ENCODE data around the gene DIAPH2. TPM values are rescaled to one million over a fixed set of nuclear protein-coding genes. Genes with fewer than 3 reads are reported as not detected.
A peak's percentile ranks its signal among the peaks of the same experiment; 100 is the strongest.

Gene DIAPH2
- total RNA-seq, 2 donors from 2014 or later, result 7.1 to 9.0 TPM

GRCh38 chrX:96906741-96907140 is 222.1 kb downstream of the DIAPH2 start:
- no peaks in the 10 kb centered on the region for H3K4me1 Mint-ChIP-seq
- H3K4me3 Mint-ChIP-seq, result no peak overlapping the region
- H3K9me3 Mint-ChIP-seq, result no peaks in the 10 kb centered on the region
- H3K27ac Mint-ChIP-seq, result peak overlapping the region; percentile 15
- no peak for ATAC-seq (replicated peaks)
- H3K36me3 Mint-ChIP-seq (ENCODE audit: low read depth), result no peaks in the 10 kb centered on the region
- no peaks in the 10 kb centered on the region for H3K27me3 Mint-ChIP-seq

DNA sequence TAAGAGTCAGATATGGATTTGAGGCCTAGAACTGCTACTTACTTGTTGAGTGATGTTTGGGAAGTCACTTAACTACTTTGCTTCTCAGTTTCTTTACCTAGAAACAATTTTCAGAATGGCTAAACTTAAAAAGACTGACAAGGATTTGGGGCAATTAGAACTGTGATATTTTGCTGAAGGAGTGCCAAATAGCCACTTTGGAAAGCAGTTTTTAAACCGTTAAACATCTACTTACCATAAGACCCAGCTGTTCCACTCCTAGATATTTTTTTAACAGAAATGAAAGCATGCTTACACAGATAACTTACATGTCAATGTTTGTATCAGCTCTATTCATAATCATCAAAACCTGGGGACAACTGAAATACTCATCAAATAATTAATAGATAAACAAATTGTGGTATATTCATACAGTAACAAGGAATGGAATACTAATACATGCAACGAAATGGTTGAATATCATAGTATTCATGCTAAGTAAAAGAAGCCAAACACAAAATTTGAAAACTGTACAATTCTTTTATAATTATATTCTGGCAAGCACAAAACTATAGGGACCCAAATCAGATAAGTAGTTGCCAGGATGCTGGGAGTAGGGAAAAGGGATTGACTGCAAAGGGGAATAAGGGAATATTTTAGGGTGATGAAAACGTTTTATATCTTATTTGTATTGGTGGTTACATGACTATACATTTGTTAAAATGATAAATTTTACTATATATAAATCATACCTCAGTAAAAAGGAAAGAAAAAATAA is 223.1 kb downstream of the DIAPH2 start:
- no peak for ATAC-seq (replicated peaks)
- Mint-ChIP-seq H3K27ac (no peak overlapping the region), H3K9me3 (no peaks in the 10 kb centered on the region), H3K4me1 (no peaks in the 10 kb centered on the region), H3K4me3 (no peak overlapping the region), H3K36me3 (ENCODE audit: low read depth) (no peaks in the 10 kb centered on the region), H3K27me3 (no peaks in the 10 kb centered on the region)

DNA sequence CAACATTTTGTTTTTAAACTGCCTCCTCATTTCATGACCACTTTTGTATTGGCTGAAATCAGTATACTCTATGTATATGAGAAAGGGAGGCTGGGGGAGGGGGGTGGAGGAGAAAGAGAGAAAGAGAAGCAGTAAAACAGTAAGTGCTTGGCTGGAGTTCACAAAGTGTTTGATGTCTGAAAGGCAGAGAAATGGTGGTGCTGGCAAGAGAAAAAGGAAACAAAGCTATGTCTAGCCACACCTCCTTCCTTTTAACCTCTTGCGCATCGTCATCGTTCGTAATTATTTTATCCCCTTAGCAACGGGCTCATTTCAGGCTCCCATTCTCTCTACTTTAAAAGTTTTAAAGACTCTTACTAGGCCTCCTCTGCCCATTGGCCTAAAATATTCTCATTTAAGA is 224.6 kb downstream of the DIAPH2 start:
- peak overlapping the region; percentile 50 for H3K27ac Mint-ChIP-seq
- ATAC-seq (replicated peaks), result peak; percentile 40
- H3K9me3 Mint-ChIP-seq, result no peaks in the 10 kb centered on the region
- H3K4me3 Mint-ChIP-seq, result no peak overlapping the region
- no peaks in the 10 kb centered on the region for H3K27me3 Mint-ChIP-seq
- no peaks in the 10 kb centered on the region for H3K36me3 Mint-ChIP-seq (ENCODE audit: low read depth)
- no peaks in the 10 kb centered on the region for H3K4me1 Mint-ChIP-seq

DNA sequence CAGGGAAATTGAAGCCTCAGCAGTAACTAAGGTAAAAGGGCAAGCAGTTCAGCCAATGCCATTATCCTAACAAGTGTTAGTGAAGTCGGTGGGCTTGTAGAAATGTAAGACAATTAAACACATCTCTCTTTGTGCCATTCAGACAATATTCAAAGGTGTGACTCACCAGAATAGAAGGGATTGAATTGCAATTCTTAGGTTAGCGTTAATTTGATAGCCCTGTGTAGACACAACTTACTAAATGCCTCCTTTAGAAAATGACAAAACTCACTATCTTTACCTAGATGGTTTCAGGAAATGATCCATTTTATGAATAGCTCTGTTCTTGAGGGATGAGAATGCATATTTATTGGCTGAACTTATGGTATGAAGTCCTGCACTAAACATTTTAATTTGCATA is 234.2 kb downstream of the DIAPH2 start:
- no peaks in the 10 kb centered on the region for H3K4me1 Mint-ChIP-seq

DNA sequence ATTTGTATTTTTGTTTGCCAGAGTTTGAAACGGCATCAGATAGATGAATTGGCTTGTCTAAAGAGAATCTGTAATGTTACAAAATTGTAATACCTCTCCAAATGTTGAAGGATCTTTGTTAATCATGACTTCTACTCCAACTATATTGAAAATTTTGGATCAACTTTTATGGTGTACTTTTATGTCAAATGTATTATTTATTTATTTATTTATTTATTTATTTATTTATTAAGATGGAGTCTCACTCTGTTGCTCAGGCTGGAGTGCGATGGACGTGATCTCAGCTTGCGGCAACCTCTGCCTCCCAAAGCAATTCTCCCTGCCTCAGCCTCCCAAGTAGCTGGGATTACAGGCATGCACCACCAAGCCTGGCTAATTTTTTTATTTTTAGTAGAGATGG is 235.0 kb downstream of the DIAPH2 start:
- Mint-ChIP-seq H3K36me3 (ENCODE audit: low read depth) (peaks cover 16% of the 10 kb centered on the region), H3K9me3 (no peaks in the 10 kb centered on the region), H3K27ac (no peak overlapping the region), H3K4me1 (no peaks in the 10 kb centered on the region), H3K27me3 (no peaks in the 10 kb centered on the region), H3K4me3 (no peak overlapping the region)
- ATAC-seq (replicated peaks), result no peak

More for the DNA sequence above, 234.2 kb downstream of the DIAPH2 start:
- H3K27ac Mint-ChIP-seq, result no peak overlapping the region
- ATAC-seq (replicated peaks), result no peak
- no peaks in the 10 kb centered on the region for H3K27me3 Mint-ChIP-seq
- H3K4me3 Mint-ChIP-seq, result no peak overlapping the region
- H3K36me3 Mint-ChIP-seq (ENCODE audit: low read depth), result peaks cover 16% of the 10 kb centered on the region
- H3K9me3 Mint-ChIP-seq, result no peaks in the 10 kb centered on the region

GRCh38 chrX:96924581-96924980 is 239.9 kb downstream of the DIAPH2 start:
- H3K36me3 Mint-ChIP-seq (ENCODE audit: low read depth), result peaks cover 16% of the 10 kb centered on the region
- peaks cover 5% of the 10 kb centered on the region for H3K9me3 Mint-ChIP-seq
- H3K27ac Mint-ChIP-seq, result no peak overlapping the region
- no peak overlapping the region for H3K4me3 Mint-ChIP-seq
- no peaks in the 10 kb centered on the region for H3K4me1 Mint-ChIP-seq
- H3K27me3 Mint-ChIP-seq, result no peaks in the 10 kb centered on the region
- ATAC-seq (replicated peaks), result no peak

DNA sequence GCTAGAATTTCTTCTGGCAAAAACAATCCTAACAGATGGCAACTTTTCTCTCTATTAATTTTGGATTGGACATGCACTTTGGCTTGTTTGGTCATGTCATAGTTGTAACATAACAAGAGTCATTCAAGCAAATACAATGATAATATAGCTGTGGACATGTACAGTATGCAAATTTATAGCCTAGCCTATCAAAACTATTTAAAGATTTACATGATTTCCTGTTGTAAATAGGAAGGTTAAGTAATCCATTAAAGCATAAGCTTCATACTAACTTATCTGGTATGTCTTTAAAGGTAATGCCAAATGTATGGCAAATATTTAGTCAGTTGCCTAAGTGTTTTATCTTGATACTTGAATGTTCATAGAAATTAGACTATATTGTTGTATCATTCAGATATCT is 244.4 kb downstream of the DIAPH2 start:
- Mint-ChIP-seq H3K36me3 (ENCODE audit: low read depth) (no peaks in the 10 kb centered on the region), H3K27me3 (no peaks in the 10 kb centered on the region), H3K27ac (no peak overlapping the region), H3K9me3 (peaks cover 5% of the 10 kb centered on the region), H3K4me3 (no peak overlapping the region), H3K4me1 (no peaks in the 10 kb centered on the region)
- no peak for ATAC-seq (replicated peaks)

DNA sequence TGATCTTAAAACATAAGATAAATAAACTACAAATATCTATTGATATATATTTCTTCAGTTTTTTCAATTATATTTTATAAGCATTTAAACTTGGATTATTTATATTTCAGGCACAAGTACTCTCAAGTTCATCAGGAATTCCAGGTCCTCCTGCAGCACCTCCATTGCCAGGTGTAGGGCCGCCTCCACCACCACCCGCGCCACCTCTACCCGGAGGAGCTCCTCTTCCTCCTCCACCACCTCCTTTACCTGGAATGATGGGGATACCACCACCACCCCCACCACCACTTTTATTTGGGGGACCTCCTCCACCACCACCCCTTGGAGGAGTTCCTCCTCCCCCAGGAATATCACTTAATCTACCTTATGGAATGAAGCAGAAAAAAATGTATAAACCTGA is 273.1 kb downstream of the DIAPH2 start:
- Mint-ChIP-seq H3K27me3 (no peaks in the 10 kb centered on the region), H3K4me3 (no peak overlapping the region), H3K36me3 (ENCODE audit: low read depth) (peaks cover 44% of the 10 kb centered on the region), H3K27ac (no peak overlapping the region), H3K9me3 (no peaks in the 10 kb centered on the region), H3K4me1 (no peaks in the 10 kb centered on the region)
- ATAC-seq (replicated peaks), result no peak

- no peaks in the 10 kb centered on the region for H3K27me3 Mint-ChIP-seq
- no peaks in the 10 kb centered on the region for H3K9me3 Mint-ChIP-seq
- no peak for ATAC-seq (replicated peaks)
These were observed 287.2 kb downstream of the DIAPH2 start for GRCh38 chrX:96971812-96972211.

GRCh38 chrX:96978906-96979305 is 294.3 kb downstream of the DIAPH2 start:
- H3K27ac Mint-ChIP-seq, result no peak overlapping the region
- H3K4me3 Mint-ChIP-seq, result no peak overlapping the region
- H3K4me1 Mint-ChIP-seq, result no peaks in the 10 kb centered on the region
- H3K9me3 Mint-ChIP-seq, result no peaks in the 10 kb centered on the region
- no peaks in the 10 kb centered on the region for H3K36me3 Mint-ChIP-seq (ENCODE audit: low read depth)
- no peaks in the 10 kb centered on the region for H3K27me3 Mint-ChIP-seq
- no peak for ATAC-seq (replicated peaks)

More at GRCh38 chrX:96971812-96972211, 287.2 kb downstream of the DIAPH2 start:
- Mint-ChIP-seq H3K4me3 (no peak overlapping the region), H3K27ac (no peak overlapping the region), H3K4me1 (no peaks in the 10 kb centered on the region), H3K36me3 (ENCODE audit: low read depth) (peaks cover 19% of the 10 kb centered on the region)

GRCh38 chrX:96979766-96980165 is 295.1 kb downstream of the DIAPH2 start:
- Mint-ChIP-seq H3K27ac (no peak overlapping the region), H3K36me3 (ENCODE audit: low read depth) (no peaks in the 10 kb centered on the region), H3K4me3 (no peak overlapping the region), H3K4me1 (no peaks in the 10 kb centered on the region), H3K9me3 (no peaks in the 10 kb centered on the region), H3K27me3 (no peaks in the 10 kb centered on the region)
- no peak for ATAC-seq (replicated peaks)

DNA sequence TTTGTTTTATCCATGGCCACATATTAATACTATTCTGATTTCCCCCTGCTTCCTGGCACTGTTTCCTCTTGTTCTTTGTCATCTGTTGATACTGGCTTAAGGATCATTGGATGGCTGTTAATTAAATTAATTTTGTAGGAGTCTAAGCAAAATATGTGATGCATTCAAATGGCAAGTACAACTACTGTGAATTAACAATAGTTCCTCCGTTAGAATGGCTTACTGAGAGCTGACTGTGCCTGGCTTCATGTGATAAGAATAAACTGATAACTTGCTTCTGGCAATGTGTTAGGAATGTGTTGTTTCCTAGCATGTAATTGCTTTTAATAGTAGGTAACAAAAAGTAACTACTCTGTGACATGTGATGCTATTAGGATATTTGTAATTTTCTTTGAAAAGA is 297.5 kb downstream of the DIAPH2 start:
- no peak overlapping the region for H3K27ac Mint-ChIP-seq

GRCh38 chrX:96984538-96984937 is 299.9 kb downstream of the DIAPH2 start:
- no peaks in the 10 kb centered on the region for H3K4me1 Mint-ChIP-seq
- no peak overlapping the region for H3K27ac Mint-ChIP-seq
- no peaks in the 10 kb centered on the region for H3K9me3 Mint-ChIP-seq
- H3K27me3 Mint-ChIP-seq, result no peaks in the 10 kb centered on the region
- ATAC-seq (replicated peaks), result no peak
- H3K36me3 Mint-ChIP-seq (ENCODE audit: low read depth), result no peaks in the 10 kb centered on the region
- H3K4me3 Mint-ChIP-seq, result no peak overlapping the region

More for the DNA sequence above, 297.5 kb downstream of the DIAPH2 start:
- Mint-ChIP-seq H3K4me3 (no peak overlapping the region), H3K9me3 (no peaks in the 10 kb centered on the region), H3K36me3 (ENCODE audit: low read depth) (no peaks in the 10 kb centered on the region), H3K27me3 (no peaks in the 10 kb centered on the region), H3K4me1 (no peaks in the 10 kb centered on the region)
- ATAC-seq (replicated peaks), result no peak

DNA sequence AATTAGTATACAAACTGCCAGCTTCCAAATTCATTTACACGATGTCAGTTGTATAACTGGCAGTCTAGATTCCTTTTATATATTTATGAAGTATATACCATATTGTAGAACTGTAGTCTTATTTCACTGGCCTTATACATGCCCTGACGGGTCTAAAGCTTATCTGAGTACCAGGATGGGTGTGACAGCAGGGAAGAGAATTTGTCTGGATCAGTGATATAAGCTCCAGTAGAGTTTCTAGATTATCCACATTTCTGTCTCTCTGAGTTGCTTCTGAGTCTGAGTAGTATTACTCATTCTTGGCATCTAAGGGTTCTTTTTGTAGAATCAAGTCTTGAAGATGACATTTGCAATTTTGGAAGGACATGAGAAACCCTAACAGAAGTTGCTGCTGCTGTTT is 300.4 kb downstream of the DIAPH2 start:
- H3K4me1 Mint-ChIP-seq, result no peaks in the 10 kb centered on the region
- no peaks in the 10 kb centered on the region for H3K9me3 Mint-ChIP-seq

DNA sequence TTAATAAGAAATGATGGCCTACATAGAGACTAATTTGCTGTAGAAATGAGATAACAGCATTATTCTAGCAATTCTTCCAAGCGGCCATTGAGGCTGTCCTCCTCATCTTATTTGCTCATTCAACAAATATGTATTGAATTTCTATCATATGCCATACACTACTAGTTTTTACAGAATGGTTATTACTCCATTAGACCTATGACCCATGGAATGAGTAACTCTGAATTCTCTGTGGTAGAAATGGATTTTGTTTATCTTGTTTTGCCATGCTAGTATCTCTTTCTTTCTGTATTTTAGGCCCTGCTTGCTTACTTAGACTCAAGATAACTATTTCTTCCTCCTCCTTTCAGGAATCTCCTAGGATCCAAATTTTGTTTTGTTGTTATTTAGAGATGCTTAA is 302.6 kb downstream of the DIAPH2 start:
- H3K27me3 Mint-ChIP-seq, result no peaks in the 10 kb centered on the region
- H3K27ac Mint-ChIP-seq, result no peak overlapping the region

More for the DNA sequence above, 300.4 kb downstream of the DIAPH2 start:
- H3K27ac Mint-ChIP-seq, result no peak overlapping the region
- H3K4me3 Mint-ChIP-seq, result no peak overlapping the region
- no peaks in the 10 kb centered on the region for H3K27me3 Mint-ChIP-seq
- ATAC-seq (replicated peaks), result no peak
- no peaks in the 10 kb centered on the region for H3K36me3 Mint-ChIP-seq (ENCODE audit: low read depth)

More for the DNA sequence above, 302.6 kb downstream of the DIAPH2 start:
- no peak overlapping the region for H3K4me3 Mint-ChIP-seq
- ATAC-seq (replicated peaks), result no peak
- no peaks in the 10 kb centered on the region for H3K36me3 Mint-ChIP-seq (ENCODE audit: low read depth)
- H3K4me1 Mint-ChIP-seq, result no peaks in the 10 kb centered on the region
- H3K9me3 Mint-ChIP-seq, result no peaks in the 10 kb centered on the region

All from activated T-helper 17 cell treated with anti-CD3 and anti-CD28 coated beads, Interleukin-2, amount 50 U/mL, for 72 hours (primary cell).